GM19099 (cell line): ENCODE measurements around the gene LNX2.

Experiments
- POLR2A ChIP-seq: IDR thresholded peaks from 3 replicates; pipeline ENCODE4 v1.6.1; 2011; ENCODE audit warnings: low read depth; ENCODE audit not compliant: insufficient read length; ENCODE audit errors: extremely low read depth

Gene LNX2

DNA sequence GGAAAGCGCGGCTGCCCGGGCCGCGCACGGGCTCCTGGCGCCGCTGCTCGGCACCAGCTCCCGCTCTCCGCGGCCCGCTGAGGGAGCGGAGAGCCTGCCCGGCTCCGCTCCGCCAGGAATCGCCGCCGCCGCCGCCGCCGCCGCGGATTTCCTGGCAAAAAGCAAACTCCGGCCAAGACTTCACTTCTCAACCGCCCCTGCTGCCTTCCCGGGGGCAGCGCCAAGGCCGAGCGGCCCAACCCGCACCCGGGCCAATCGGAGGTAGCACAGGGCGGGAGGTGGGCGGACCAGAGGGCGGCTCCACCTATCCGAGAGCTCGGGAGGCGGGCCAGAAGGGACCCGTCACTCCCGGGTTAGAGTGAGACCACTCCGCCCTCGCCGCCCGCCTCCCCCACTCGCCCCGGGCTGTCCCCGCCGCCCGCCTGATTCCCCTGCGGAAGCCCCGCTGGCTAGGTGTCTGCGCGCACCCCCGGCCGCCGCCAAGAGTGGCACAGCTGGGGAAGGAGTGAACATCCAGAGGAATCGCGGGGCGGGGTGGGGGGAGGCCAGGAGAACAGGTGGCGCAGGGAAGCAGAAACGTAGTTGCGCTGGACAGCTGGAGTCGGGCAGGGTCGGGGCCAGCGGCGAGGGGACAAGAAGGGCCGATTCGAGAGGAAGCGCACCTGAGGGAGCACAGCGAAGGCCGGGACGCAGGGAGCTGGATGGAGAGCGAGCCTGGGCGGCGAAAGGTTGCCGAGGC is at the start of gene LNX2:
LNX2 (minus strand) TSS at position 153 of the 739 bp plus-strand sequence. CDS start 38,826 bp downstream, outside the sequence.
- TF ChIP-seq POLR2A = peak; percentile 50

- no peak for TF ChIP-seq POLR2A
Measured at GRCh38 chr13:27667946-27668345, 47.6 kb upstream of the LNX2 start.

GRCh38 chr13:27666951-27667350 is 46.6 kb upstream of the LNX2 start:
- TF ChIP-seq POLR2A = no peak

- no peak for TF ChIP-seq POLR2A
Measured at GRCh38 chr13:27665761-27666160, 45.4 kb upstream of the LNX2 start.

- no peak for TF ChIP-seq POLR2A
Measured at GRCh38 chr13:27665333-27665732, 45.0 kb upstream of the LNX2 start.

GRCh38 chr13:27663947-27664346 is 43.6 kb upstream of the LNX2 start:
- no peak for TF ChIP-seq POLR2A

- no peak for TF ChIP-seq POLR2A
Measured at GRCh38 chr13:27662738-27663470, 42.6 kb upstream of the LNX2 start.

DNA sequence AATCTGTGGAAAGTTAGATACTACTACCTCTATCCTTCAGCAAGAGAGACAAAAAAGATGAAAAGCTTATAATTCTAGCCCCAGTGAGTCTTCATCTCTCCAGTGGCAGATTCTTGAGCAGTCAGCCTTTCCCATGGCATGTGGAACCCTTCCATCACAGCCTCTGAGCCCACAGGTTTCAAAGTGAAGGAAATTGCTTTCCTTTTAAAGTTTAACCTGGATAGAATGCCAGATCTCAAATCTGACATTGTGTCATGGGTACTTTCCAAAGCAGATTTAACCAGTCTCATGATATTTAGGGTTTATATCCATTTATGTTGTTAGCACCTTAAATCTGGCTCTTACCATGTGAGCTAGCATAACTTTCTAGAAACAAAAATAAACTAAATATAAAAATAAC is 40.7 kb upstream of the LNX2 start:
- no peak for TF ChIP-seq POLR2A

DNA sequence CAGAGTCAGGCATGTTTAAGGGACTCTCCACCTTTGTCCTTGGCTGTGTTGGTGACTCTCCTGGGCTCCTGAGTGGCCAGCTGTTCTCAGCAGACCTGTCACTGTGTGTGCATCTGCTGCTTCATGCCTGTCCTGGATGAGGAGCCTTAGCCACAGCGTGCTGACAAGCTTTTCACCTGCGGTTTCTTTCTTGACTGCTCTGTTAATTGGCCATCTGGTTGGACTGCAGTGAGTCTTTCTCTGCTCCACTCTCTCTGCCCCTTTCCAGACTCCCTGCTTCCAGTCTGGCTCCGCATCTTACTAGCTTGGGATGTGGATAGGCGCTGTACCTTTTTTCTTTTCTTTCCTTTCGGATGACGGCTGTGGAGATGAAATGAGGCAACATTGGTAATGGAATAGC is 40.2 kb upstream of the LNX2 start:
- TF ChIP-seq POLR2A = no peak

- TF ChIP-seq POLR2A = no peak
Measured at GRCh38 chr13:27659145-27659865, 39.0 kb upstream of the LNX2 start.

- TF ChIP-seq POLR2A = no peak
Measured at GRCh38 chr13:27658546-27658945, 38.2 kb upstream of the LNX2 start.

- TF ChIP-seq POLR2A = no peak
Measured at GRCh38 chr13:27657724-27658123, 37.4 kb upstream of the LNX2 start.

- no peak for TF ChIP-seq POLR2A
Measured at GRCh38 chr13:27654816-27655215, 34.5 kb upstream of the LNX2 start.

DNA sequence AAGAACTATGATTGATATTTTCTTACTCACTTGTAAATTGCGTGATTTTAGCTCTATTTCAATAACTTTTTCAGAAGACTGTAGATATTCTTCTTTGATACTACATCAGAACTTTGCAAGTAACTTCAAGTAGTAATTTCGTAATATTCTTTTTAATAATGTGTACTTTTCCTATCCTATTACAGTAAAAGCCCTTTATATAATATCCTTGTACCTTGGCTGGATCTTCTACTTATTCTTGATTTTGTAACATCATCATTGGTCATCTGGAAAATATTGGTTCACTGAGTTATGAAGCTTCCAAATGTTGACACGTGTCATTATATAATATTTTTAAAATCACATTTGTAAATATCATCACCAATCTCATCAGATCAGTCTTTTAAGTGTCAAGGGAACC is 33.7 kb upstream of the LNX2 start:
- TF ChIP-seq POLR2A = no peak

DNA sequence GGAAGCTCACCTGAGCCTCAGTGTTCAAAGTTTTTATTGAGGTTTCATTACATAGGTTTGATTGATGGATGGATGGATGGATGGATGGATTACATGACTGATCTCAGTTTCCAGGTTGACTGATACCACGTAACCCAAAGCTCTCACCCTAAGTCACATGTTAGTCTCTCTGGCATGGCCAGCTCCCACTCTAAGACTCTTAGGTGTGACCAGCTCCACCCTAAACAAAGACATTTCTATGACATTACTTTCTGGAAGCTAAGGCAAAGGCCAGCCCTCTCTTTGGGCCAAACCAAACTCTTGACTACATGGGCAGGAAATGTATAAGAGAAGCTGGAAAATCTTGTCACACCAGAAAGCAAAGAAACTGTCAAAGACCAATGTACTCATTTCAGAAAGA is 30.0 kb upstream of the LNX2 start:
- no peak for TF ChIP-seq POLR2A

DNA sequence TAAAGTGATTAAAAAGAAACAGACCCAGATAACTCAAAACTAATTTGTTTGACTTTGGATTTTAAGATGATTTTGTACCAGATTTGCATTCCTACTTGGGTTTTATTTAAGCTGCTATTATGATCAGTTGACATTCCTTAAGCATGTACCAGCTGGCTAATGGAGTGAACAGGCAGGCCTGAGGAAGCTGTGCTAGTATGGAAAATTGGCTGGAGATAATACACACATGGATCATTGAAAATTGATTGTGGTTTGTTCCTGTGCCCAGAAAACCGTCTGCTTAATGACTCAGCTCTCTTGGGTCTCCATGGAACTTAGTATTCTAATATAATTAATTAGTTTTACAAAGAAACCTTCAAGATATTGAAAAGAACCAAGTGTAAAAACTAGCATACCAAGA is 24.0 kb upstream of the LNX2 start:
- TF ChIP-seq POLR2A = no peak
